Smooth muscle cell (in vitro differentiated cells): Measurements from ENCODE around the gene METTL23. TPM values are rescaled to one million over a fixed set of nuclear protein-coding genes. Genes with fewer than 3 reads are reported as not detected.

Experiments
- DNase-seq: peaks from one replicate; lab custom pipeline; 2025; ENCODE audit not compliant: unreplicated experiment; lab: John Stamatoyannopoulos, UW
- H2AFZ ChIP-seq: fragments of 200-600 bp; sonication (generic); 2 replicates; pipeline ENCODE4 v1.6.0; 2016; ENCODE audit warnings: antibody characterized with exemption, low read depth, mild to moderate bottlenecking
- H3F3A ChIP-seq: fragments of 200-600 bp; sonication (generic); 2 replicates; pipeline ENCODE4 v1.6.0; 2017; ENCODE audit warnings: antibody characterized with exemption, low read depth
- H3K27ac ChIP-seq: fragments of 200-600 bp; sonication (generic); 2 replicates; pipeline ENCODE4 v1.5.1; 2016; ENCODE audit warnings: low read depth, mild to moderate bottlenecking
- H3K27me3 ChIP-seq: fragments of 200-600 bp; sonication (generic); 2 replicates; pipeline ENCODE4 v1.6.1; 2016; ENCODE audit warnings: low read depth, mild to moderate bottlenecking
- H3K36me3 ChIP-seq: fragments of 200-600 bp; sonication (generic); 2 replicates; pipeline ENCODE4 v1.5.1; 2016; ENCODE audit warnings: low read depth
- H3K4me1 ChIP-seq: fragments of 200-600 bp; sonication (generic); 2 replicates; pipeline ENCODE4 v1.5.1; 2016; ENCODE audit warnings: low read depth
- H3K4me2 ChIP-seq: fragments of 200-600 bp; sonication (generic); 2 replicates; pipeline ENCODE4 v1.6.0; 2016; ENCODE audit warnings: mild to moderate bottlenecking
- H3K4me3 ChIP-seq: fragments of 200-600 bp; sonication (generic); 2 replicates; pipeline ENCODE4 v1.5.1; 2016; ENCODE audit warnings: mild to moderate bottlenecking
- H3K79me2 ChIP-seq: fragments of 200-600 bp; sonication (generic); 2 replicates; pipeline ENCODE4 v1.6.0; 2016; ENCODE audit warnings: low read depth, mild to moderate bottlenecking
- H3K9ac ChIP-seq: fragments of 200-600 bp; sonication (generic); 2 replicates; pipeline ENCODE4 v1.6.0; 2016; ENCODE audit warnings: low read depth
- H3K9me3 ChIP-seq: fragments of 200-600 bp; sonication (generic); replicated peaks from 2 replicates; pipeline ENCODE4 v1.5.1; 2016; ENCODE audit warnings: low read depth
- H4K20me1 ChIP-seq: fragments of 200-600 bp; sonication (generic); 2 replicates; pipeline ENCODE4 v1.6.0; 2016; ENCODE audit warnings: low read depth
- CTCF ChIP-seq: fragments of 200-600 bp; sonication (generic); IDR thresholded peaks from 2 replicates; pipeline ENCODE4 v1.5.1; 2017; ENCODE audit warnings: borderline replicate concordance, mild to moderate bottlenecking, antibody characterized with exemption; ENCODE audit not compliant: insufficient read depth, poor library complexity, severe bottlenecking
- whole genome bisulfite sequencing: methylation state at CpG from one replicate; pipeline ENCODE4 v1.1.7; 2016; ENCODE audit warnings: low lambda C conversion rate; 5-methylcytosine and 5-hydroxymethylcytosine counted together
- microRNA counts: library from miRNA; unstranded; fragments of <30 nt; microRNA quantifications from one replicate; lab custom pipeline; 2016
- microRNA-seq: library from miRNA; unstranded; fragments of <30 nt; microRNA quantifications from one replicate; pipeline ENCODE4, GENCODE V29; 2016; ENCODE audit warnings: borderline number of aligned reads
- polyA plus RNA-seq: library from polyadenylated mRNA; unstranded; fragments of >200 nt; fragmentation: Nextera tagmentation; extraction: Ambion mirVana; gene quantifications from 2 replicates; pipeline ENCODE4 v1.2.1, GENCODE V29; 2016
- small RNA-seq: library from RNA; depleted of rRNA; stranded (forward); fragments of <200 nt; gene quantifications from one replicate; pipeline ENCODE3, GENCODE V24; 2014
- total RNA-seq: library from RNA; depleted of rRNA; stranded (reverse); fragments of >200 nt; gene quantifications from 2 replicates; pipeline ENCODE4 v1.2.3, GENCODE V29; 2014

The METTL23 gene
- total and polyA plus RNA-seq, 2 experiments from 2014 or later, result 28.2 to 47.1 TPM

GRCh38 chr17:76781056-76781982 is 54.7 kb downstream of the METTL23 start:
- Histone ChIP-seq H3K36me3 (peaks cover 4% of the 10 kb centered on the region), H3K9me3 (no peaks in the 10 kb centered on the region), H3K27ac (no peak overlapping the region), H3K79me2 (peaks cover 5% of the 10 kb centered on the region), H2AFZ (no peak overlapping the region), H3K9ac (no peak overlapping the region), H3K4me2 (no peak overlapping the region), H3K27me3 (no peaks in the 10 kb centered on the region), H4K20me1 (no peaks in the 10 kb centered on the region), H3F3A (no peaks in the 10 kb centered on the region), H3K4me3 (no peak overlapping the region), H3K4me1 (no peaks in the 10 kb centered on the region)
- DNase-seq, result no peak
- 90% methylated on average over 12 of the region's 12 CpGs for WGBS
- no peak for TF ChIP-seq CTCF

- H3K4me3 ChIP-seq, result no peak overlapping the region
- H3F3A ChIP-seq, result no peaks in the 10 kb centered on the region
- H3K4me2 ChIP-seq, result no peak overlapping the region
- H2AFZ ChIP-seq, result no peak overlapping the region
- no peak for TF ChIP-seq CTCF
- H3K79me2 ChIP-seq, result no peaks in the 10 kb centered on the region
- no peaks in the 10 kb centered on the region for H3K27me3 ChIP-seq
- no peak overlapping the region for H3K9ac ChIP-seq
- H3K9me3 ChIP-seq, result no peaks in the 10 kb centered on the region
- no peaks in the 10 kb centered on the region for H3K4me1 ChIP-seq
- no peak for DNase-seq
- 93% methylated on average over 5 of the region's 5 CpGs for WGBS
- H3K36me3 ChIP-seq, result no peaks in the 10 kb centered on the region
- no peak overlapping the region for H3K27ac ChIP-seq
- no peaks in the 10 kb centered on the region for H4K20me1 ChIP-seq
Observed at GRCh38 chr17:76783146-76783545, 56.5 kb downstream of the METTL23 start.

MicroRNAs within 50 kb of the gene (microRNA counts, 767-probe panel; counts per million panel counts)
- 183 counts per million for microRNA hsa-miR-636 (lab: Ali Mortazavi, UCI)

Small RNA genes lying within 50 kb of the gene (microRNA-seq; reads per million reads assigned to microRNA genes)
- gene MIR636, result not detected

Small RNA genes lying within 50 kb of the gene (small RNA-seq; reads per million reads assigned to genes)
- gene AC005837.3 (0.63 reads per million, percentile 22 among the genes with 10 or more reads in this experiment), gene RF02271 (not detected), gene RNU6-97P (not detected), gene RNY4P36 (0.13 reads per million)

Other genes with a start within 250 kb of the METTL23 start
- 4.9 and 12.2 TPM in 2 replicates for gene RHBDF2, start 225.4 kb upstream of the METTL23 start, total RNA-seq
- 20.5 and 25.4 TPM in 2 replicates for gene RHBDF2, start 225.4 kb upstream of the METTL23 start, polyA plus RNA-seq
- 4.9 and 13.9 TPM in 2 replicates for gene CYGB, start 189.1 kb upstream of the METTL23 start, total RNA-seq
- gene CYGB, start 189.1 kb upstream of the METTL23 start, polyA plus RNA-seq, result 20.5 and 22.2 TPM in 2 replicates
- gene PRCD, start 186.8 kb upstream of the METTL23 start, total RNA-seq, result 0.31 and 1.4 TPM in 2 replicates
- 5.0 and 5.8 TPM in 2 replicates for gene PRCD, start 186.8 kb upstream of the METTL23 start, polyA plus RNA-seq
- 6.9 and 9.9 TPM in 2 replicates for gene ST6GALNAC2, start 141.0 kb upstream of the METTL23 start, total RNA-seq
- 1.2 and 13.2 TPM in 2 replicates for gene ST6GALNAC2, start 141.0 kb upstream of the METTL23 start, polyA plus RNA-seq
- gene ST6GALNAC1, start 83.1 kb upstream of the METTL23 start, total RNA-seq, result not detected in 2 replicates
- gene ST6GALNAC1, start 83.1 kb upstream of the METTL23 start, polyA plus RNA-seq, result not detected in 2 replicates
- 131 and 134 TPM in 2 replicates for gene MXRA7, start 15.9 kb upstream of the METTL23 start, total RNA-seq
- gene MXRA7, start 15.9 kb upstream of the METTL23 start, polyA plus RNA-seq, result 157 and 158 TPM in 2 replicates
- 32.0 and 32.7 TPM in 2 replicates for gene JMJD6, start 233 bp upstream of the METTL23 start, total RNA-seq
- gene JMJD6, start 233 bp upstream of the METTL23 start, polyA plus RNA-seq, result 52.3 and 54.7 TPM in 2 replicates
- gene SRSF2, start 10.5 kb downstream of the METTL23 start, total RNA-seq, result 166 and 182 TPM in 2 replicates
- 109 and 110 TPM in 2 replicates for gene SRSF2, start 10.5 kb downstream of the METTL23 start, polyA plus RNA-seq
- 56.6 and 58.6 TPM in 2 replicates for gene MFSD11, start 11.3 kb downstream of the METTL23 start, total RNA-seq
- gene MFSD11, start 11.3 kb downstream of the METTL23 start, polyA plus RNA-seq, result 28.1 and 31.9 TPM in 2 replicates
- gene MGAT5B, start 141.6 kb downstream of the METTL23 start, total RNA-seq, result 0.27 and 7.6 TPM in 2 replicates
- 0.78 and 3.3 TPM in 2 replicates for gene MGAT5B, start 141.6 kb downstream of the METTL23 start, polyA plus RNA-seq